Measurements from ENCODE around the gene EXD3. TPM values are rescaled to one million over a fixed set of nuclear protein-coding genes. Genes with fewer than 3 reads are reported as not detected.

The EXD3 gene
- total and polyA plus RNA-seq, 2 of the 13 experiments (the other 11 are each of a cell fraction or from before 2014, with no cell fraction given) = 2.7 to 4.8 TPM

DNA sequence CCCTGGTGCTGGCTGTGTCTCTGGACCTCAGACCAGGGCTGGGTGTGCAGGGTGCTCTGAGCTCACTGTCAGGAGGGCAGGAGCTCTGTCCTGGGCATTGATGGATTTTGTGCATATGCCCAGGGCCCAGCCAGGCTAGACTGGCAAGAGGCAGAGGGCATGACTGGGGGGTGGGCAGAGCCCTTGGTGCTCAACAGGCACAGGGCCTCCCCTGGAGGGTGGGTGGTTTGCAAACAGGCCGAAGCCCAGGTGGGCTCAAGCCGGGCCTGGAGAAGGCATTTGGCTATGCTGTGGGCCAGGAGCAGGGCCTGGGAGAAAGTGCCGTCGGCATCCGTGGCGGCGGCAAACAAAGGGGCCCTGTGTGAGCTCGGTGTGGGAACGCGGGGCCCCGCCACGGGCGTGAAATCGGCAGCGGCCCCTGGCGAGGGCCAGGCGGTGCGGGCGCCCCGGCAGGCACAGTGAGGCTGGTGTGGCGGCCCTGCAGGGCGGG lies 119.0 kb downstream of the EXD3 start:
- no peak for DNase-seq (ENCODE audit: low spot score)
- Histone ChIP-seq H3K4me1 (ENCODE audit: insufficient read depth, low read length) (peaks cover 66% of the 10 kb centered on the region), H3K4me2 (ENCODE audit: low read depth, low read length) (peak overlapping the region; percentile 18; the same call in 1 of the 2 replicates), H3K9ac (ENCODE audit: insufficient read depth, low read depth, low read length) (no peak overlapping the region; the same call in 1 of the 2 replicates), H3K4me3 (replicated peaks in 1 of 3; ENCODE audit: insufficient read depth in 1 of 3, low read depth in 2 of 3, low read length in 3 of 3) (peak overlapping the region in 1 of 3 experiments; percentile 27; a peak in 1 of 6 replicates), H3K27me3 (ENCODE audit: control insufficient read depth in 1 of 2, insufficient read depth in 2 of 2, low read length in 2 of 2) (peaks cover 14 to 74% of the 10 kb centered on the region in 2 experiments), H3K27ac (ENCODE audit: extremely low read length, insufficient read depth, low read length) (no peak overlapping the region), H2AFZ (ENCODE audit: low read length) (no peak overlapping the region), H3K9me3 (ENCODE audit: low read length) (no peaks in the 10 kb centered on the region), H3K79me2 (ENCODE audit: insufficient read depth, low read length) (no peaks in the 10 kb centered on the region), H3K36me3 (replicated peaks in 1 of 2; ENCODE audit: control insufficient read depth in 1 of 2, insufficient read depth in 2 of 2, low read length in 2 of 2) (no peaks in the 10 kb centered on the region), H4K20me1 (ENCODE audit: insufficient read depth, low read length) (no peaks in the 10 kb centered on the region)
- intact Hi-C loops (cut with micrococcal nuclease; ENCODE audit: unreplicated experiment) = loop anchor here (10.0 kb wide), 1 partner anchor 101 kb away; no protein-coding TSS in a partner anchor
- TF ChIP-seq SCMH1 (CRISPR knock-in tag; IDR thresholded peaks at IDR 0.05; ENCODE audit: borderline replicate concordance) (no peak), ZNF230 (CRISPR knock-in tag; IDR thresholded peaks at IDR 0.05) (no peak), NFKB2 (CRISPR knock-in tag; IDR thresholded peaks at IDR 0.05; ENCODE audit: borderline replicate concordance) (no peak), ZNF260 (CRISPR knock-in tag; IDR thresholded peaks at IDR 0.05; ENCODE audit: borderline replicate concordance, low read depth) (no peak), HNRNPLL (IDR thresholded peaks at IDR 0.05; ENCODE audit: low read depth, low read length, poor library complexity, severe bottlenecking) (peak; percentile 20), NFATC3 (CRISPR knock-in tag; IDR thresholded peaks at IDR 0.05) (no peak), ZFP36L2 (CRISPR knock-in tag; IDR thresholded peaks at IDR 0.05) (no peak), POLR2G (IDR thresholded peaks at IDR 0.05; ENCODE audit: low read depth, low read length) (no peak), ZNF768 (CRISPR knock-in tag; IDR thresholded peaks at IDR 0.05) (peak; percentile 79; the same call in 1 of the 2 replicates), HNRNPL (IDR thresholded peaks at IDR 0.05; ENCODE audit: low read depth, low read length) (peak; percentile 68; the same call in 1 of the 2 replicates), FOXK1 (CRISPR knock-in tag; IDR thresholded peaks at IDR 0.05; ENCODE audit: borderline replicate concordance, low read depth) (no peak)
- TF ChIP-seq, protein P1, sequence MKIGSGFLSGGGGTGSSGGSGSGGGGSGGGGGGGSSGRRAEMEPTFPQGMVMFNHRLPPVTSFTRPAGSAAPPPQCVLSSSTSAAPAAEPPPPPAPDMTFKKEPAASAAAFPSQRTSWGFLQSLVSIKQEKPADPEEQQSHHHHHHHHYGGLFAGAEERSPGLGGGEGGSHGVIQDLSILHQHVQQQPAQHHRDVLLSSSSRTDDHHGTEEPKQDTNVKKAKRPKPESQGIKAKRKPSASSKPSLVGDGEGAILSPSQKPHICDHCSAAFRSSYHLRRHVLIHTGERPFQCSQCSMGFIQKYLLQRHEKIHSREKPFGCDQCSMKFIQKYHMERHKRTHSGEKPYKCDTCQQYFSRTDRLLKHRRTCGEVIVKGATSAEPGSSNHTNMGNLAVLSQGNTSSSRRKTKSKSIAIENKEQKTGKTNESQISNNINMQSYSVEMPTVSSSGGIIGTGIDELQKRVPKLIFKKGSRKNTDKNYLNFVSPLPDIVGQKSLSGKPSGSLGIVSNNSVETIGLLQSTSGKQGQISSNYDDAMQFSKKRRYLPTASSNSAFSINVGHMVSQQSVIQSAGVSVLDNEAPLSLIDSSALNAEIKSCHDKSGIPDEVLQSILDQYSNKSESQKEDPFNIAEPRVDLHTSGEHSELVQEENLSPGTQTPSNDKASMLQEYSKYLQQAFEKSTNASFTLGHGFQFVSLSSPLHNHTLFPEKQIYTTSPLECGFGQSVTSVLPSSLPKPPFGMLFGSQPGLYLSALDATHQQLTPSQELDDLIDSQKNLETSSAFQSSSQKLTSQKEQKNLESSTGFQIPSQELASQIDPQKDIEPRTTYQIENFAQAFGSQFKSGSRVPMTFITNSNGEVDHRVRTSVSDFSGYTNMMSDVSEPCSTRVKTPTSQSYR (CRISPR knock-in tag; IDR thresholded peaks at IDR 0.05; ENCODE audit: borderline replicate concordance) = no peak
- no peak for FAIRE-seq
- ChIA-PET CTCF (ENCODE audit: low intra/inter-chr PET ratio, low total read pairs) (no interaction called here), POLR2A (interaction anchor here (1.2 kb wide), 1 partner anchor 27 kb away, joined by 3 read pairs; no protein-coding TSS in a partner anchor)
- no peak for ATAC-seq
- in situ Hi-C loops (cut with HindIII; ENCODE audit: extremely low pct_ligation_motif_present, low pct_unique_long_range_greater_than_20kb) = no loop called here
- BruUV-seq (replicated peaks) = no TSS peak
- WGBS (ENCODE audit: low lambda C conversion rate) = no CpG with 5 or more reads among the region's 22 CpGs
